Amniotic epithelial cell (primary cell): ENCODE measurements around the gene C1GALT1C1L.
A peak's percentile ranks its signal among the peaks of the same experiment; 100 is the strongest.
"Not testable (repeated sequence)": the region's sequence is repeated elsewhere in the genome, so short reads cannot be mapped to it uniquely, and the experiment has no call there.

Experiments used
- DNase-seq: peaks from one replicate; pipeline ENCODE4 v3.0.0-alpha.2; 2010; ENCODE audit warnings: low read depth

C1GALT1C1L gene

DNA sequence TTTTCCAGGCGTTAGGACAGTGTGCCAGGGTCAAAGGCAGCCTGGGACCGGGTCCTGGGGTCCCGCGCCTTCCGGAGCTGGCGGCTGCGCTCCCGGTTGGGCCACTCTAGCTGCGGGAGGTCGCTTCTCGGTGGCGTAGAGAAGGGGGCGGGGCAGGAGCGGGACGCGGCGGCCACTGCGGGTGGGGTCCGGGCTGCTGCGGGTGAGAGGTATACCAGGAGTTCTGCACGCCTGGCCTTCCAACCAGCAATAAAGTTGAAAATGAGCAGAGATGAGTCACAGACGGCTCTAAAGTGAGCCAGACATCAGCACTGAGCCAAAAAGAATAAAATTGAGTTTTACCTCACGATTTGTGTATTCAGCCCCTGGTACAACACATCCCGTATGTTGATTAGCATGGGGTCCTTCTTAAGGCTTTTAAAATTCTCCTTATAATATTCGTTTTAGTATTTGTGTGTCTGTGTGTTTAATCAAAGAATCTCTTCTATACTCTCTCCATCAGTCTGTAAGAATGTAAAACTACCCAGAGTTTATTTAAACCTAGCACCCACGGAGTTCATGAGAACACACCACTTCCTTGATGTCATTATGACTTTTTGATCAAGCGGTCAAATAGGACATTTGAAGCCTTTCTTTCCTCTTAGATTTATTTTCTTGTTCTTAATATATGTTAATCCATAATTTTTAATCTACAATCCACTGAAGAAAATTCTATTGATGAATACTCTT is at the start of gene C1GALT1C1L:
Gene C1GALT1C1L, minus strand, starts transcription at position 108 of the 729 bp plus-strand sequence. Its CDS starts 107 bp downstream, at position 1.
- DNase-seq = peak; percentile 30

DNA sequence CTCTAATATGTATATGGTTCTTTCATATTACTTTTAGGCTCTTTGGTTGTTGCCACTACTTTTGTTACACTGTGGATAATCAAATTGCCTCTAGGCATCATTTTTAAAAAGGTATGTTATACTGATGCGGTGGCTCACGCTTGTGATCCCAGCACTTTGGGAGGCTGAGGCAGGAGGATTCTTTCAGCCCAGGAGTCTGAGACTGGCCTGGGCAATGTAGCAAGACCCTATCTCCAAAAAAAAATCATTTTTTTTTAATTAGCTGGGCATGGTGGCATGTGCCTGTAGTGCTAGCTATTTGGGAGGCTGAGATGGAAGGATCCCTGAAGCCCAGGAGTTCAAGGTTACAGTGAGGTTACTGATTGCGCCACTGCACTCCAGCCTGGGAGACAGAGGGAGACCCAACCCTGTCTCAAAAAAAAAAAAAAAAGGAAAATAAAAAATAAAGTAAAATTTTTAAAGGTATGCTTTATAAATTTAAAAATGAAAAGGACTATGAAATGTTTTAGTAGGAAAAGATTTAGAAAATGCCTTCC is 49.5 kb upstream of the C1GALT1C1L start:
- DNase-seq = no peak

DNA sequence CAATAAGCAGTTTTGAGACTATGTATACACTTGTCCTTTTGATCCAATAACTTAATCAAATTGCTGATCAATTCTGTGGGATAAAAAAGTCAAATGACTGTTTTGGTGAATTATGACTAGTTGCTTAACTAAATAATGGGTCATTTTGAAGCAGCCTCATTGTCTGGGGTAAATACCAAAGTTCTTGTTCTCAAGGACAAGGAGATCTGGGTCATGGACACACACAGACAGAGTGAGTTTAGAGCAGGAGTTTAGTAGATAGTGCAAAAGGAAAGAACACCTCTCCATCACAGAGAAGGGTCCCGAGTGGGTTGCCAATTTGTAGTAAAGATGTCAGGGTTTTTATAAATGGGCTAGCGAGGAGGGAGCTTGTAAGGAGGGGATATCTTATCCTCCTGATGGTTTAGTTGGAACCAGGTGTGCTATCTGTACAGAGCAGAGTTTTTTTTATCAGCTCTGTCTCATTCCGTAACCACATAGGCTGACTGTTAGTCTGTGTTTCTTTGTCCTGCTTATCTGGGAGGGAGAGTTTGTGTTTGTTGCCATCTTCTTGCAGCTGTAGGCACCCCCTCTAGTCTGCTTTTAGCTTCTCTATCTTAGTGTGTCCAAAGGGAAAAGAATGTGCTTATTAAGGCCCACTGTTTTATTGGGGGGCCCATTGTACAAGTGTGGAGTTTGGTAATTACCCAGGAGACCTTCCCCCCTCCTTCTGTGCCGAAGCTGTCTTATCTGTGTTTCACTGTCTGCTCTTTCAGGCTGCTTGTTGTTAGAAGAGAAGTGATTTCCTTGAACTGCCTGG is 48.7 kb upstream of the C1GALT1C1L start:
- DNase-seq = peak; percentile 68

DNA sequence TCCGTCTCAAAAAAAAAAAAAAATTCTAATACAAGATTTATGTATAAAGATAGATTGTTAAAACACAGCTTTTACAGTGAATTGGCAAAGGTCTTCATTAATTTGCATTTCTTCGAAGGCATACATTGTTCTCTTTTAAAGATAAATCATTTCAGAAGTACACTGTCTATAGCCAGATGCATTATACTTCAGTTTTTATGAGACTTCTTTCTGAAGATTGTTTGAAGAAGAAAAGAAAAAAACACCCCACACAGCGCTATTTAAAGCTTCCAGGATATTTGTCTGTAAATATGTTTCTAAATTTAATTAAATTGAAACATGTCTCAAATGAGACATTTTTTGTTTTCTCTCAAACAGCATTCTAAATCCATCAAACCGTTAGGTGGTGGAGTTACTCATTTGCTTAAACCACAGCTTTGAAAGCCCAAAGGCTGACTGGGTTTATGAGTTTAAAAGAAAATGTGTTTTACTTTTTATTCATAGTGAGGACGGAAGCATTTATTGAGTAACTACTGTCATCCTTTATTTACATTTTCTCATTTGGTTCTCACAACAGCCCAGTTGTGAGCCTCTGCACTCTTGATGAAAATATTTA is 42.4 kb upstream of the C1GALT1C1L start:
- no peak for DNase-seq

DNA sequence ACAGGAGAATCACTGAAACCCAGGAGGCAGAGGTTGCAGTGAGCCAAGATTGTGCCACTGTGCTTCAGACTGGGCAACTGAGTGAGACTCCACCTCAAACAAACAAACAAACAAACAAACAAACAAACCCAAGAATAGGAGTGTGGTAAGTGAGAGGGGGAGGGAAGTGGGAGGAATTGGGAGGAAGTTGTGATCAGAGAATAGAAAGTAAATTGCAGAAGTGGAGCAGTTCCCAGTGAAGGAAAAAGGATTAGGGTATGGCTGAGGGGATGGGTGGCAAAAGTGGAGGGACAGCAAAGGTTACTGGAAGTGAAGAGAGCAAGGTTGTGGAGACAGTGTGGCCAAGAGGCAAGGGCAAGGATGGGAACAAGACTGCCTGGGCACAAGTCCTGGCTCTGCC is 41.1 kb upstream of the C1GALT1C1L start:
- no peak for DNase-seq

DNA sequence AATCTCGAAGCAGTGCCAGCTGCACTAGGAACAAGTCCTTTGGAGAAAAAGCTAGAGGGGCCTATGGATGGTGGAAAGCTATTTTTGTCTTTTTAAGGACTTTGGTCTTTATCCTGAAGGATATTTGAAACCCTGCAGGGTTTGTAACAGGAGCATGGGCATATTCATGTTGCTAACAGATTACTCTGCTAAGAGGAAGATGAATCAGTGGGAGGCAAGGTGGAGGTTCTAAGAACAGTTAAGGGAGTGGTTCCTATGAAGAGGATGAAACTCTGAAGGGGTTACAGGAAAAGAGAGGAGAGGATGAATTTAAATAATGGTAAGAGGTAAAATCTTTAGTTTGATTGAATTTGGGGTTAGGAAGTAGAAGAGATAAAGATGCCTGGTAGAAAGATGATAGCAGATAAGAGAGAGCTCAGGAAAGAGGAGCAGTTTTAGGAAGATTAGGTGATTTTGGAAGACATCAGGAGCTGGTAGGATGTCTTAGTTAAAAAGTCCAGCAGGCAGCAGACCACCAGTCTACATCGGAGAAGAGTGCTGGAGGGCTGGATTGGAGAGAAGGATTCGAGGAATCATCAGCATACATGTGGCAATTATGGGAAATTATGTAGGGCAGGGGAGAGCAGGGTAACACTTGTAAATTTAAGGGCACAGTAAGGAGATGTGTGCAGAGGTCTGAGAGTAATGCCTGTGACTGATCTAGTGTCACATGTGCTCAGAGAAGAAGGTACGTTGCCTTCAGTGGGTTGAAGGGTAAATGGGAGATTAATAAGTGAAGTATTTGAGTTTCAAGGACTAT is 39.3 kb upstream of the C1GALT1C1L start:
- DNase-seq = no peak

DNA sequence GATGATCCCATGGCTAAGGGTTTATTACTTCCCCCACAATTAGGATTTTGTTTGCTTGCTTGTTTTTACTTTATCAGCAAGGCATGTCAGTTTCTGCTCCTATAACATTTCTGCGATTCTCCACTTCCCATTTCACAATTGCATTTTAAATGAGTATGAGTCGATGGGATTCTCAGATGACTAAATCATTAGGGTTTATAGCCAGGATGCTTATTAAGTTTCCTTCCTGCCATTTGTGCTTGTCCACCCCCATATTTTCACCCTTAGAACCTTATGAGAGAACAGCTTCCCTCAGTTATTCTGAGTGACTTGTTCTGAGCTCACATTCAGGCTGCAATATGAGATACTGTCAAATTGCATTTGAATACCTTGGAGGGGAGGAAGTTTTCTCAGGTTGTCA is 37.9 kb upstream of the C1GALT1C1L start:
- peak; percentile 83 for DNase-seq

DNA sequence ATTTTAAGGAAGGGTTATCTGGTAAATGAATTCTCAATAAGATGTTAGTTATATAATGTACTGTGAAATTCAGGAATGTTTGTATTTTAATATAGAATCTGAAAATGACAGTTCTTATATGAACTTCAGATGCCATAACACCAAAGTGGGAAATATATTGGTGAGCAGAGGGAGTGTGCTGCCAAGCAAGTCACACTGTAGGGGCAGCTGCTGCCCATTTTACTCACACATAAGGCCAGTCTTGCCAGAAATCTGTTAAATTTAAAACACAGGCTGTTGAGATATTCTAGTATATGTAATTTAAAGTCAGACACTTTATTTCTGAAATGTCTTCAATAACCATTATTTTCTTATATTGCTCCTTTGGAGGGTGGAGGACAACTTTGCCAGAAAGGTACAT is 34.6 kb upstream of the C1GALT1C1L start:
- no peak for DNase-seq

DNA sequence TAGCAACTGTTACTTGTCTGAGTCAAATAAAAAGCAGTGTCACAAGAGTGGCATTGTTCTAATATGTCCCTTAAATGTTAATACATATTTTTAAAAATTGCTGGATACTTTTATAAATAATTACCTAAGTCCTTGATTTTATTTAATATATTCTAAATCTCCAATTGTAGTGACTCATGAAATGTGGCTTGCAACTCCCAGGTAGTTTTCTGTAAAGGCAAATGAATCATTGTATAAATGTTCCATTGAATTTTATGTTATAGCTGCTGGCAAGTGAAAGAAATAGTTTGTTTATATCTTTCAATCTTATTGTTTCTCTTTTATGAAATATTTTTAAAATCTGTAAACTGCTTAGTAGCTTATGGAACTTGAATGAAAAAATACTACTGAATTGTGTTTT is 32.7 kb upstream of the C1GALT1C1L start:
- DNase-seq = no peak

DNA sequence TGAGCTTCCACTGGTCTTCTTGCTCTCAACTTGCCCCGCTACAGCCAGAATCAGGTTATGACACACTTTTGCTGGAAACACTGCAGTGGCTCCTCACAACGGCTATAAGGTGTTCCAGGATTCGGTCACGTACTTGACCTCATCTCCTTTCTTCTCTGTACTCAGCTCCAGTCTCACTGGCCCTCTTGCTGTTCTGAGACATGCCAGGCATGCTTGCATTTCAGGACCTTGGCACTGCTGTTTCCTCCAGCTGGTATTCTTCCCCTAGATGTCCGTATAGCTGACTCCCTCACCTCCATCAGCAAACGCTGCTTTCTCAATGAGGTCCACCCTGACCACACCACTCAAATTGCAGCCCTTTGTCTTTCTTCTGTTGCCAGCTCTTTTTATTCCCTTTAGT is 31.9 kb upstream of the C1GALT1C1L start:
- no peak for DNase-seq

DNA sequence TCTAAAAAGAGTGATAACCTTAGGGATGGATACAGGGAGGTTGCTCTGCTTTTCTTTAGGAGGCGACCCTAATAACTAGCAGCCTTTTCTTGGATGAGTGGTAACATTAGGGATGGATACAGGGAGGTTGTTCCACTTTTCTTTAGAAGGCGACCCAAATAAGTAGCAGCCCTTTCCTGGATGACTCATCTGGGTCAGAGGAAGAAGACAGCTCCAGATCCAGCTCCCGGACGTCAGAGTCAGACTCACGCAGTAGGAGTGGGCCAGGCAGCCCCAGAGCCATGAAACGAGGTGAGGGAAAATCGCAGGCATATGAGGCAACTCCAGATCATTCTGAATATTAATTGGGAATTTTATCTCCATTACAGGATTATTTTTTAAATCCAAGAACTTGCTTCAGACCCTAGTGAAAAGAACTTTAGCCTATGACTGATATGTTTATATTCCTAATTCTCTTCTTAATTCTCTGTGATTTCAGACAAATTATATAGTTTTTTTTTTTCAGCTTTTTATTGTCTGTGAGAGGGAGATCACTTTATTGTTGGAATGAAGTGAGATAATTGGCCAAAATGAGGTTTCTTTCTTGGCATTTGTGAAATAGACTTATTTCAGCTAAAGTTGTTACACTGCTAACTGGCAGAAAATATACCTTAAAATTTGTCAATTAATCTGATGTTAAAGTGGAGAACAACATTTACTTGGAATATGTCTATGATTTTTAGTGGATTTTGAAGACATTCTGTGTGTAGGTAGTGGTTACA is 31.2 kb upstream of the C1GALT1C1L start:
- peak; percentile 61 for DNase-seq

DNA sequence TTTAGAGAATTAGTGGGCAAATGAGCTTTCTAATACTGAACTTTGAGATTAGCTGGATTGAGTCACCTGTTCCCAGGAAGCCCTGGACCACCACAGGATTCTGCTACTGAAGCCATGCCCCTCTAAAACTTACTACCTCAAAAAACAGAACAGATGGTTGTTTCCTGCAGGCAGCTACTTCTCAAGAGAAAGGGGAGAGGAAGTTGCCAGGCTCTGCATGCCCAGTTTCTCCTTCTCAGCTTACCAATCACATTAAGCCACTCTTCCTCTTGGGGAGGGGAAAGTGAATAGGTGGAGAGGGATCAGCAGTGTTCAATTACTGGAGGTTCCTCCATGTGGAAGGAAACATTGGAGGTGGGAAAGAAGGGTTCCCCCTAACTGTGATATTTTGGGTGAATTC is 24.9 kb upstream of the C1GALT1C1L start:
- no peak for DNase-seq

DNA sequence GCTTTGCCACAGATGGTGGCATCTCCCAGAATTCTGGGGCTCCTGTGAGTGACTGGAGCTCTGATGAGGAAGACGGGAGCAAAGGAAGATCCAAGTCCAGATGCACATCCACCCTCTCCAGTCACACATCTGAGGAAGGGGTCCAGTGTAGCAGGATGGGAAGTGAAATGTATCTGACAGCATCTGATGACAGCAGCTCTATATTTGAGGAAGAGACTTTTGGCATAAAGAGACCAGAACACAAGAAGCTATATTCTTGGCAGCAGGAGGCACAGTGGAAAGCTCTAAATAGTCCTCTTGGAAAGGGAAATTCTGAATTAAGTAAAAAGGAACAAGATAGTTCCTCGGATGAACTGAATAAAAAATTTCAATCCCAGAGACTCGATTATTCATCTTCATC is 23.5 kb upstream of the C1GALT1C1L start:
- no peak for DNase-seq

DNA sequence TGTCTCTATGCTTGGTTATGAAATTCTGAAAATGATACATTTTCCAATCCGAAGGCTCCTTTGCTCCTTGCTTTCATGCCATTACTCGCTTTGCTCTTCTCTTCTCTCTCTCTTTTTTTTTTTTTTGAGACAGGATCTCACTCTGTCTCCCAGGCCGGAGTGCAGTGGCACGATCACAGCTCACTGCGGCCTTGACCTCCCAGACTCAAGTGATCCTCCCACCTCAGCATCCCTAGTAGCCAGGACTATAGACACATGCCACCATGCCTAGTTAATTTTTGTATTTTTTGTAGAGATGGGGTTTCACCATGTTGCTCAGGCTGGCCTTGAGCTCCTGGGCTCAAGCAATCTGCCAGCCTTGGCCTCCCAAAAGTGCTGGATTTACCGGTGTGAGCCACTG is 21.9 kb upstream of the C1GALT1C1L start:
- DNase-seq = not testable (repeated sequence)

DNA sequence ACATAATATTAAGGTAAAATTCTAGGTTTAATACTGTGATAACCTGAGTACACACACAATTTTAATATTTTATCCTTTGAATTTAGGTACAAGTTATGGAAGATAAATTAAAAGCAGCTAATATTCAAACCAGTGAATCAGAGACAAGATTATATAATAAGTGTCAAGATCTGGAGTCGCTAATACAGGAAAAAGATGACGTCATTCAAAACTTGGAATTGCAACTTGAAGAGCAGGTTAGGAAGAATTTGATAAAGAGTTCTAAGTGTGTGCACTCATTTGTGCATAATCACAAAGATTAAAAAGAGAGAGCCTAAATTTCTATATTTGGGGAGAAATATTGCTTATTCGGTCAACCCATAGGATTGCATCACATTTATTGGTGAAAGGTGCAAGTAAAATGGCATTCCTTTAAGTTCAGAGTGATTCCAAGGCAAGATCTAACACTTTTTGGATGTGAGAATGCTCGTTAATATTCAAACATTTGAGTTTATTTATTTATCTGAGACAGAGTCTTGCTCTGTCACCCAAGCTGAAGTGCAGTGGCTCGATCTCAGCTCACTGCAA is 16.3 kb upstream of the C1GALT1C1L start:
- DNase-seq = no peak

DNA sequence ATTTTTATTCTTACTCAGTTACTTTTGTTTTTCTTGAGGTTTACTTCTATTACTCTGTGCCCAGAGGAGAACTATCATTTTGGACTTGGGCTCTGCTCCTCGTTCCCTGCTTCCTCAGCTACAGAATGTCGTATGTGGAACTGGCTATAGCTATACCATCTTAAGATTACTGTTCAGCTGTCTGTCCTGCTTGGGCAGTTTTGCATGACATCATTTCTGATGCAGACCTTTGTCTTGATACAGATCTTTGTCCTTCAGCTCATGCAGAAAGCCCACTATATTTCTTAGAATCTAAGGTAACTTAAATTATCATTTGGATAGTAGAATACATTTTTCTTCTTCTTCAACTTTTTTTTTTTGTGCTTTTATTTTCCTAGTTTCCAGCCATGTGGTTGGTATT is 13.8 kb upstream of the C1GALT1C1L start:
- no peak for DNase-seq

DNA sequence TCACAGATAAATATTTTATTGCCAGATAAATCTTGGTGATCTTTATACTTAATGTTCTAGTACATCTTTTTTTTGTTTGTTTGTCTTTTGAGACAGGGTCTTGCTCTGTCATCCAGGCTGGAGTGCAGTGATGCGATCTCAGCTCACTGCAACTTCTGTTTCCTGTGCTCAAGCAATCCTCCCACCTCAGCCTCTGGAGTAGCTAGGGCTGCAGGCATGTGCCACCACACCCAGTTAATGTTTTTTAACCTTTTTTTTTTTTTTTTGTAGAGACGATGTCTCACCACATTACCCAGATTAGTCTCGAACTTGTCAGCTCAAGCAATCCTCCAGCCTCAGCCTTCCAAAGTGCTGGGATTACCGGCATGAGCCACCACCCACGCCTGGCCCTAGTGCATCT is 9.1 kb upstream of the C1GALT1C1L start:
- DNase-seq = no peak

DNA sequence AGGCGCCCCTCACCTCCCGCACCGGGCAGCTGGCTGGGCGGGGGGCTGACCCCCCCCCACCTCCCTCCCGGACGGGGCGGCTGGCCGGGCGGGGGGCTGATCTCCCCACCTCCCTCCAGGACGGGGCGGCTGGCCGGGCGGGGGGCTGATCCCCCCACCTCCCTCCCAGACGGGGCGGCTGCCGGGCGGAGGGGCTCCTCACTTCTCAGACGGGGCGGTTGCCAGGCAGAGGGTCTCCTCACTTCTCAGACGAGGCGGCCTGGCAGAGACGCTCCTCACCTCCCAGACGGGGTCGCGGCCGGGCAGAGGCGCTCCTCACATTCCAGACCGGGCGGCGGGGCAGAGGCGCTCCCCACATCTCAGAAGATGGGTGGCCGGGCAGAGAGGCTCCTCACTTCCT is 1.6 kb upstream of the C1GALT1C1L start:
- DNase-seq = not testable (repeated sequence)

DNA sequence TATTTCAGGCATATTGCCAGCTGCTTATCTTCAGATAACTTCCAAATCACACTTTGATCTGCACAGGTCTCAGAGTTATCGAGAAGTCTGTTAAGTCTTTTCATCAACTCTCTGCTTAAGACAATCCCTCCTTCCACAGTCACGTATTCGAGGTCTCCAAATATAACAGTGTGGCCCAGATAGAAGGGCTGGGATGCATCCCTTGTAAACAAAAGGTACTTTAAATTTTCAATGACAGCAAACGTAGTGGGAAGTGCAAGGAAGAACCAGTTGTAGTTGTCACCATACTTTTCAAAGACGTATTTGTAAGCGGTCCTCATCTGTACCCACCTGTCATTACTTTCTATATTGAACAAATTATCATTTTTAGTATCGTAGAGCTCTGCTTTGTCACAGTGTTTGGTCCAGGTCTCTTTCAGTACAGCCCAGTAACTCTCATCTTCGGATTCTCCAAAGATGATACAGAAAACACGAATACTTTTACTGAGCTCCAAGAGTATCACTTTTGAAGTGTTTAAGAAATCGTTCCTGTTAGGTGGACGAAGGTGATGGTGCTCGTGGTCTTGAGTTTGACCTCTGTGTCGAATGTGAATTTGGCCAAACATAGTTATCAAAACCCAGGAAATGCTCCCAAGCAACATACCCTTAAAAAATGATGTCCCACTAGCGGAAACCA is 445 bp downstream of the C1GALT1C1L start:
- DNase-seq = no peak

DNA sequence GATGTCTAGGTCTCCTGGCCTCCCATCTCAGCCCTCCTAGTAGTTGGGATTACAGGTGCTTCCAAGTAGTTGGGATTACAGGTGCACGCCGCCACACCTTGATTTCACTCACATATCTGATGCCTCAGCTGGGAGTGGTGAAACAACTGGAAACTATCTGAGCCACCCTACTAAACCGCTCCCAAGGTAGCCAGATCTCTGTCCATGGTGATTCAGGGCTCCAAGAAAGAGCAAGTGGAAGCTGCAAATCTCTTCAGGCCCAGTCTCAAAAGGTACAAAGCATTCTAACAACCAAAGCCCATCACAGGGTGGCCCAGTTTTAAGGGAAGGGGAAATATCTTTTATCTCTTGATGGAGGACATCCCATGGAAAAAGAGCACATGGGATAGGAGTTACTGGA is 19.0 kb downstream of the C1GALT1C1L start:
- no peak for DNase-seq
